Measurements from ENCODE around the gene OR10A4. TPM values are rescaled to one million over a fixed set of nuclear protein-coding genes. Genes with fewer than 3 reads are reported as not detected.
A peak's percentile ranks its signal among the peaks of the same experiment; 100 is the strongest.

Gene OR10A4
- total and polyA plus RNA-seq, 9 of the 15 experiments (the other 6 are each of a cell fraction or from before 2014, with no cell fraction given) = not detected

GRCh38 chr11:6925636-6926207, 49.3 kb downstream of the OR10A4 start (continued):
- TF ChIP-seq ZNF644 (tag; IDR thresholded peaks at IDR 0.05; ENCODE audit: low read depth) (0 out of 2 replicates have a peak, but pooled peaks have one; percentile 46), NR4A1 (CRISPR knock-in tag; IDR thresholded peaks at IDR 0.05) (no peak), NR4A1 (tag; IDR thresholded peaks at IDR 0.05) (no peak), RBM14 (IDR thresholded peaks at IDR 0.05; ENCODE audit: borderline replicate concordance, insufficient read depth, low read depth, low read length) (no peak), E2F1 (CRISPR knock-in tag; IDR thresholded peaks at IDR 0.05) (no peak), BACH1 (tag; IDR thresholded peaks at IDR 0.05) (0 out of 2 replicates have a peak, but pooled peaks have one; percentile 18), FOXK2 (conservative IDR thresholded peaks at IDR 0.05 in 1 of 2, IDR thresholded peaks at IDR 0.05 in 1 of 2; ENCODE audit: low read depth in 2 of 2) (0 out of 4 replicates have a peak, but pooled peaks of 1 of the 2 experiments have one; percentile 9), TCF15 (CRISPR knock-in tag; IDR thresholded peaks at IDR 0.05) (no peak), PHF20 (IDR thresholded peaks at IDR 0.05; ENCODE audit: partially characterized antibody) (peak; percentile 11), FOXK1 (CRISPR knock-in tag; IDR thresholded peaks at IDR 0.05; ENCODE audit: borderline replicate concordance) (no peak), HNRNPUL1 (IDR thresholded peaks at IDR 0.05; ENCODE audit: low read length) (no peak), BCOR (IDR thresholded peaks at IDR 0.05) (no peak), E2F8 (IDR thresholded peaks at IDR 0.05; ENCODE audit: low read depth, partially characterized antibody) (no peak), ZNF717 (CRISPR knock-in tag; IDR thresholded peaks at IDR 0.05) (no peak), ZNF12 (CRISPR knock-in tag; IDR thresholded peaks at IDR 0.05) (no peak), ZNF589 (CRISPR knock-in tag; IDR thresholded peaks at IDR 0.05; ENCODE audit: low read depth) (peak; percentile 12; the same call in 1 of the 2 replicates), SMARCA5 (IDR thresholded peaks at IDR 0.05) (peak; percentile 50; the same call in 1 of the 2 replicates), HBP1 (CRISPR knock-in tag; IDR thresholded peaks at IDR 0.05) (peak; percentile 76; the same call in 1 of the 2 replicates), CHAMP1 (IDR thresholded peaks at IDR 0.05) (peak; percentile 74; the same call in 1 of the 2 replicates), NFRKB (IDR thresholded peaks at IDR 0.05; ENCODE audit: low read depth) (peak; percentile 73; the same call in 1 of the 2 replicates), ERF (CRISPR knock-in tag; IDR thresholded peaks at IDR 0.05) (no peak)
